Measurements from ENCODE around the gene RALY.

DNA sequence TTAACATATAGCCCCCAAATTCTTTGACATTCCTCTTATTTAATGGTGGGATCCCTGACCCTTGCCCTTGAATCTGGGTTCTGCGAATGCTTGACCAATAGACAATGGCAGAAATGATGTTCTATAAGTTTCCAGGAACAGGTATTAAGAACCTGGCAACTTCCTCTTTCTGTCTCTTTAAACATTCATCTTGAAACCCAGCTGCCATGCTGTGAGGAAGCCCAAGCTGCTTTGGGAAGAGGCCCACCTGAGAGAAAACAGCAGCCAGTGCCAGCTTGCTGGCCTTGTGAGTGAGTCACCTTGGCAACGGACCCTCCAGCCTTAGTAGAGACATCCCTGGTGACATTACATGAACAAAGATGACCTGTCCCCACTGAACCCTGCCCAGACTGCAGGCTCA lies 45.2 kb upstream of the RALY start:
- no peak for TF ChIP-seq POLR2AphosphoS5 (IDR thresholded peaks at IDR 0.05; ENCODE audit: low read depth, low read length)
- TF ChIP-seq POLR2A (IDR thresholded peaks at IDR 0.05; ENCODE audit: low read depth, low read length) = no peak
- no peak for TF ChIP-seq PAX5 (IDR thresholded peaks at IDR 0.05; ENCODE audit: insufficient read depth, low read length, severe bottlenecking)
- no peak for TF ChIP-seq TAF1 (IDR thresholded peaks at IDR 0.05; ENCODE audit: low read depth, low read length)
- TF ChIP-seq POU2F2 (IDR thresholded peaks at IDR 0.05; ENCODE audit: low read depth, low read length) = no peak

All from GM12891 (cell line).